ENCODE results near the gene UBXN11.
A peak's percentile ranks its signal among the peaks of the same experiment; 100 is the strongest.

UBXN11 gene

GRCh38 chr1:26254404-26254803 is 52.0 kb downstream of the UBXN11 start:
- TF ChIP-seq CTCF (IDR thresholded peaks at IDR 0.05; ENCODE audit: control insufficient read depth, insufficient read depth, low read depth, low read length, missing control alignments): no peak
- DNase-seq (ENCODE audit: low read depth): no peak
- no peak overlapping the region for H3K4me3 ChIP-seq (ENCODE audit: control insufficient read depth, low read depth, low read length)

DNA sequence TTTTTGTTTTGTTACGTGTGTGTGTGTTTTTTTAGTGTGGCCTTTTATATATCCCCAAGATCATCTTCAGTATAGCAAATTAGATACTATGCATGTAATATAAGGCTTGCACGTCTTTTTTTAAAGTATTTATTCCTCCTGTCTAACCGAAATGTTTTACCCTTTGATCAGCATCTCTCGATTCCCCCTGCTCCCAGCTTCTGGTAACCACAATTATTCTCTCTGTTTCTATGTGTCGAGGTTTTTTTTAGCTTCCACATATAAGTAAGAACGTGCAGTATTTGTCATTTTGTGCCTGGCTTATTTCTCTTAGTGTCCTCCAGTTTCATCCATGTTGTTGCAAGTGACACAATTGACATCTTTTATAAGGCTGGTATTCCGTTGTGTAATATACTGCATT is 53.7 kb downstream of the UBXN11 start:
- no peak overlapping the region for H3K4me3 ChIP-seq (ENCODE audit: control insufficient read depth, low read depth, low read length)
- no peak for DNase-seq (ENCODE audit: low read depth)
- no peak for TF ChIP-seq CTCF (IDR thresholded peaks at IDR 0.05; ENCODE audit: control insufficient read depth, insufficient read depth, low read depth, low read length, missing control alignments)

DNA sequence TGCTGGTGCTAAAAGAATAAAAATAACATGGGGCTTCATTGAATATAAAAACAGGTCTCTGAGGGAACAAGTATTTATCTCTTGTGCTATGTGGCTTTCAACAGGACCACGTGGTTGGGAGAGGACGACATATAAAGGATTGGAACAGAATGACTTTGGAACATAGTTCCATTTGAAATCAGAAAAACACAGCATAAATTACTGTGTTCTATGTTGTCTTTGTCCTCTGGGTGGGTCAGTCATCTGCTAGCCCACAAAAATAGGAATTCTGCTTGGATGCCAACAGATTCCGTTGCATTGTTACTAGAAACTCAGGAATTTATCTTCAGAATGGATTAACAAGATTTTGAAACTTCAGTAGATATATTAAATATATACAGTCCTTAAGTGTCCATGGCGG is 66.5 kb downstream of the UBXN11 start:
- no peak overlapping the region for H3K4me3 ChIP-seq (ENCODE audit: control insufficient read depth, low read depth, low read length)
- DNase-seq (ENCODE audit: low read depth): peak; percentile 8
- TF ChIP-seq CTCF (IDR thresholded peaks at IDR 0.05; ENCODE audit: control insufficient read depth, insufficient read depth, low read depth, low read length, missing control alignments): no peak

- DNase-seq (ENCODE audit: low read depth): no peak
- TF ChIP-seq CTCF (IDR thresholded peaks at IDR 0.05; ENCODE audit: control insufficient read depth, insufficient read depth, low read depth, low read length, missing control alignments): no peak
- no peak overlapping the region for H3K4me3 ChIP-seq (ENCODE audit: control insufficient read depth, low read depth, low read length)
Observed at GRCh38 chr1:26237230-26237966, 69.0 kb downstream of the UBXN11 start.

DNA sequence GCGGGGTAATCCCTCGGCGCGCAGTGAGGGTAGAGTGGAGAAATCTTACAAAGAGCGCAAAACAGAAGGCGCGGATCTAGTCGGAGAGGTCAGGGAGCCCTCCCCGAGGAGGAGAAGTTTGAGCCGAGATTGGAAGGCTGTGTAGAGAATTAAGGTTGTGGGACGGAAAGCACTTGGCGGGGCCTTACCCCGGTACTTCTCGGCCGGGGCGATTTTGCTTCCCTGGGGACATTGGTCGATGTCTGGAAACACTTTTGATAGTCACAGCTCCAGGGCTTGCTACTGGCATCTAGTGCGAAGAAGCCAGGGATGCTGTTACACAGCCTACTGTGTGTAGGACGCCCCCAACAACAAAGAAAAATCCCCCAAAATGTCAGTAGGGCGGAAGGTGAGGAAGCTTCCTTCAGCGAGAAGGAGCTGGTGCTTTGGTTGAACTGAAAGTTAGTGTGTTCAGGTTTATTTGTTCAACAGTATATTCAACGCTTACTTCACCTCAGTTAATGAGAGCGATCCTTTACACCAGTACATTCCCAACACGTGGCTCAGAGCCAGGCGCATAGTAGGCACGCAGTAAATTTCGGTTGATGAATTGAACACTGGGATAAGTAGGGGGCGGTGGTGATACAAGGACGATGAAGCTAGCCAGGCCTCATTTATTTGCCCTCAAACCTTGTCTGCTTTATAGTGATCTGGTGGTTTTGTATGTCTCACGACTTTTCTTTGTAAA is 71.6 kb downstream of the UBXN11 start:
- DNase-seq (ENCODE audit: low read depth): no peak
- peak overlapping the region; percentile 97 for H3K4me3 ChIP-seq (ENCODE audit: control insufficient read depth, low read depth, low read length)
- no peak for TF ChIP-seq CTCF (IDR thresholded peaks at IDR 0.05; ENCODE audit: control insufficient read depth, insufficient read depth, low read depth, low read length, missing control alignments)

DNA sequence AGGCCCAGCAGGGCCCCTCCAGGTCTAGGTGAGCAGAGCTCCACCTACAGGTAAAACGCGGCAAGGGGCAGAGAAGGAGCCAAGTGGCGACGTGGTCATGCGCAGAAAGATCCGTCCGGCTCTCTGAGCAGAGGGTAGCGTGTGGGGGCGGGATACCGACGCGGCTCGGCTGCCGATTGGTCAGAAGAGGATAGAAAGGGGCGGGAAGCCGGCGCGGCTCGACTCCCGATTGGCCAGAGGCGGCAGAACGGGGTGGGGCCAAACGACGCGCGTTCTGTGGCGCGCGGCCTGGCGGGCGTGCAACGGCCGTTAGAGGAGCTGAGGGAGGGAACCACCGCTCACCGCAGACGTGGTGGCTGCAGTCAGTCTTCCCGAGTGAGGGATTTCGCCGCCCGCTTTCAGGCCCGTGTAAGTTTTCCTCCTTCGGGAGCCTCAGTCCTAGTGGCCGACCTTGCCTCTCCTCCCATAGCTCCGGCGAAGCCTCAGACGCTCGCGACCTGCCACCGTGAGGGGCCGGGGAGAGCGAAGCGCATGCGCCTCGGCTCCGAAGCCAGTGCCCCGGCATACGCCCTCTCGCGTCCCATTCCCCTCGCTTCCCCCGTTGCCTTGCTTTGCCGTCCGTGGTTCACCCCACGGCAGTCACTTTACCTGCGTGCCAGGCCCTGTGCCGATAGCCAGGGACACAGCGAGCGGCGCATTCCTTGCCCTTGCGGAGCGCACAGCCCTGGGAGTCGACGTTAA is 72.4 kb downstream of the UBXN11 start, which contains the start of gene CEP85:
Gene CEP85 (plus strand): TSS at position 298 of the 741 bp plus-strand sequence. CDS start 5,584 bp downstream, outside the sequence.
- peak; percentile 88 for TF ChIP-seq CTCF (IDR thresholded peaks at IDR 0.05; ENCODE audit: control insufficient read depth, insufficient read depth, low read depth, low read length, missing control alignments)
- H3K4me3 ChIP-seq (ENCODE audit: control insufficient read depth, low read depth, low read length): peak within 1 kb of the TSS; percentile 97
- DNase-seq (ENCODE audit: low read depth): peak; percentile 86
